HG02840 (cell line): Measurements from ENCODE around the gene SPI1.

Experiments used
- ATAC-seq: cut with Tn5 transposase; IDR thresholded peaks from one replicate; pipeline ENCODE4 v1.9.1; 2021; ENCODE audit warnings: mild to moderate bottlenecking, moderate library complexity, moderate number of reproducible peaks; ENCODE audit not compliant: unreplicated experiment, low FRiP score

SPI1 gene

GRCh38 chr11:47360341-47360740 lies 18.0 kb downstream of the SPI1 start:
- no peak for ATAC-seq

GRCh38 chr11:47359586-47359985 lies 18.8 kb downstream of the SPI1 start:
- ATAC-seq = no peak

GRCh38 chr11:47359162-47359561 lies 19.2 kb downstream of the SPI1 start:
- no peak for ATAC-seq

- no peak for ATAC-seq
Observed at GRCh38 chr11:47358731-47359051, 19.7 kb downstream of the SPI1 start.

- no peak for ATAC-seq
Observed at GRCh38 chr11:47357985-47358730, 20.2 kb downstream of the SPI1 start.

GRCh38 chr11:47356998-47357329 lies 21.4 kb downstream of the SPI1 start:
- ATAC-seq = no peak

- ATAC-seq = no peak
Observed at GRCh38 chr11:47356129-47356997, 22.0 kb downstream of the SPI1 start.

- ATAC-seq = no peak
Observed at GRCh38 chr11:47355283-47356128, 22.8 kb downstream of the SPI1 start.

GRCh38 chr11:47354913-47355282 lies 23.4 kb downstream of the SPI1 start:
- no peak for ATAC-seq

GRCh38 chr11:47353978-47354774 lies 24.2 kb downstream of the SPI1 start:
- no peak for ATAC-seq

GRCh38 chr11:47352556-47352955 lies 25.8 kb downstream of the SPI1 start, which contains the start of gene MYBPC3:
TSS of gene MYBPC3 (minus strand) at chr11:47352702. CDS start at chr11:47352647, 55 bp downstream.
- no peak for ATAC-seq

GRCh38 chr11:47351156-47352126 lies 26.9 kb downstream of the SPI1 start:
- no peak for ATAC-seq

GRCh38 chr11:47350315-47350714 lies 28.0 kb downstream of the SPI1 start:
- no peak for ATAC-seq

GRCh38 chr11:47349521-47350095 lies 28.7 kb downstream of the SPI1 start:
- no peak for ATAC-seq

- ATAC-seq = no peak
Observed at GRCh38 chr11:47348859-47349258, 29.5 kb downstream of the SPI1 start.

- ATAC-seq = no peak
Observed at GRCh38 chr11:47348131-47348802, 30.1 kb downstream of the SPI1 start.

GRCh38 chr11:47347137-47347536 lies 31.2 kb downstream of the SPI1 start:
- ATAC-seq = no peak

- ATAC-seq = no peak
Observed at GRCh38 chr11:47345890-47346563, 32.3 kb downstream of the SPI1 start.
